Endothelial cell of umbilical vein (primary cell): ENCODE results near the gene ZNF423. TPM values are rescaled to one million over a fixed set of nuclear protein-coding genes. Genes with fewer than 3 reads are reported as not detected.

Experiments used
- BruUV-seq: library from RNA; stranded (reverse); fragments of 400-500 nt; replicated peaks from 2 replicates; lab custom pipeline; 2021; lab: Mats Ljungman, UMichigan
- CTCF ChIA-PET: fragments of 300-600, 350-600 bp; sonication (Branson Sonifier 250); formaldehyde crosslinking; loops from one replicate; lab custom pipeline; 2021; ENCODE audit warnings: antibody characterized with exemption, inconsistent platforms; lab: Charles Lee
- POLR2A ChIA-PET: fragments of 300-600, 350-600 bp; sonication (Branson Sonifier 250); formaldehyde crosslinking; loops from one replicate; lab custom pipeline; 2021; ENCODE audit warnings: antibody characterized with exemption, inconsistent platforms; lab: Charles Lee
- DNase-seq: peaks from one replicate; pipeline ENCODE4 v3.0.0-alpha.2; 2011; ENCODE audit warnings: low read depth, low spot score
- FAIRE-seq: peaks from 2 replicates; lab custom pipeline; 2011; peaks lifted over from hg19 to GRCh38; lab: Jason Lieb, UNC
- H2AFZ ChIP-seq: 2 replicates; pipeline ENCODE4 v1.6.0; 2012; ENCODE audit warnings: low read depth, low read length, control low read depth, inconsistent platforms
- H3K27ac ChIP-seq: 2 replicates; pipeline ENCODE4 v1.5.1; 2011; ENCODE audit warnings: low read depth, mild to moderate bottlenecking, control low read depth, low read length, moderate library complexity; ENCODE audit not compliant: insufficient read depth
- H3K27me3 ChIP-seq, 2 experiments: 2 replicates each; pipeline versions ENCODE4 v1.6.0 to v1.6.1; 2011; ENCODE audit warnings: low read length in 2 of 2, mixed read lengths in 1 of 2; ENCODE audit not compliant: control insufficient read depth in 2 of 2, insufficient read depth in 2 of 2
- H3K36me3 ChIP-seq, 2 experiments: 2 replicates in 1 of 2; 3 replicates in 1 of 2; pipeline ENCODE4 v1.5.1; 2011; ENCODE audit warnings: low read length in 2 of 2, mild to moderate bottlenecking in 1 of 2, moderate library complexity in 1 of 2; ENCODE audit not compliant: control insufficient read depth in 2 of 2, insufficient read depth in 2 of 2; ENCODE audit errors: extremely low read depth in 1 of 2
- H3K4me1 ChIP-seq: 3 replicates; pipeline ENCODE4 v1.5.1; 2011; ENCODE audit warnings: mild to moderate bottlenecking, low read length; ENCODE audit not compliant: control insufficient read depth, insufficient read depth; ENCODE audit errors: extremely low read depth
- H3K4me2 ChIP-seq: 2 replicates; pipeline ENCODE4 v1.6.1; 2011; ENCODE audit warnings: low read length, control low read depth, mixed read lengths; ENCODE audit not compliant: insufficient read depth
- H3K4me3 ChIP-seq, 3 experiments: fragments of 200-600 bp in 1 of 3; sonication (generic), shearing (Covaris generic) in 1 of 3; replicated peaks in 1 of 3; 2 replicates each; pipeline ENCODE4 v1.5.1; 2011 to 2016; ENCODE audit warnings: control low read depth in 3 of 3, low read length in 3 of 3, mild to moderate bottlenecking in 2 of 3, inconsistent platforms in 1 of 3, low read depth in 1 of 3, moderate library complexity in 1 of 3; ENCODE audit not compliant: insufficient read depth in 1 of 3
- H3K79me2 ChIP-seq: 2 replicates; pipeline ENCODE4 v1.6.0; 2012; ENCODE audit warnings: low read length, inconsistent platforms; ENCODE audit not compliant: control insufficient read depth, insufficient read depth
- H3K9ac ChIP-seq: replicated peaks from 2 replicates; pipeline ENCODE3; 2011; ENCODE audit warnings: low read length, control low read depth; ENCODE audit not compliant: insufficient read depth; ENCODE audit errors: extremely low read depth
- H3K9me1 ChIP-seq: replicated peaks from 3 replicates; pipeline ENCODE4 v1.6.0; 2011; ENCODE audit warnings: mild to moderate bottlenecking, low read length; ENCODE audit not compliant: control insufficient read depth, insufficient read depth; ENCODE audit errors: extremely low read depth
- H3K9me3 ChIP-seq: replicated peaks from 2 replicates; pipeline ENCODE4 v1.5.1; 2012; ENCODE audit warnings: low read length, inconsistent platforms; ENCODE audit not compliant: control insufficient read depth, insufficient read depth
- H4K20me1 ChIP-seq: replicated peaks from 2 replicates; pipeline ENCODE3; 2011; ENCODE audit warnings: mild to moderate bottlenecking, low read length; ENCODE audit not compliant: control insufficient read depth, insufficient read depth; ENCODE audit errors: extremely low read depth
- EZH2 ChIP-seq: IDR thresholded peaks from 2 replicates; pipeline ENCODE4 v1.6.1; 2012; ENCODE audit warnings: borderline replicate concordance, low read depth, mild to moderate bottlenecking, moderate library complexity, low read length, inconsistent platforms; ENCODE audit not compliant: severe bottlenecking
- FOS ChIP-seq: IDR thresholded peaks from 2 replicates; pipeline ENCODE4 v1.6.1; 2011; ENCODE audit warnings: mild to moderate bottlenecking, low read length, moderate library complexity, borderline replicate concordance; ENCODE audit not compliant: insufficient read depth
- GATA2 ChIP-seq: IDR thresholded peaks from 2 replicates; pipeline ENCODE4 v1.7.0; 2011; ENCODE audit warnings: low read depth, mild to moderate bottlenecking, moderate library complexity, mixed read lengths, low read length; ENCODE audit not compliant: insufficient read length, insufficient read depth
- JUN ChIP-seq: IDR thresholded peaks from 2 replicates; pipeline ENCODE4 v1.6.1; 2011; ENCODE audit warnings: borderline replicate concordance, low read depth; ENCODE audit not compliant: insufficient read length, insufficient read depth
- MYC ChIP-seq: IDR thresholded peaks from one replicate; pipeline ENCODE4 v1.6.1; 2011; ENCODE audit warnings: mild to moderate bottlenecking, low read depth, low read length
- POLR2A ChIP-seq: IDR thresholded peaks from 2 replicates; pipeline ENCODE4 v1.6.1; 2012; ENCODE audit warnings: low read depth, mild to moderate bottlenecking, control low read depth, low read length
- POLR2AphosphoS5 ChIP-seq: IDR thresholded peaks from 2 replicates; pipeline ENCODE4 v1.6.1; 2012; ENCODE audit warnings: low read depth, mild to moderate bottlenecking, control low read depth, low read length, moderate library complexity; ENCODE audit not compliant: insufficient read depth
- dilution Hi-C: fragments of 300-500 bp; cut with MboI; formaldehyde crosslinking; loops from one replicate; pipeline ENCODE4 v1.15.0; 2019; ENCODE audit warnings: low sequenced_read_pairs; ENCODE audit not compliant: extremely low pct_ligation_motif_present
- intact Hi-C: fragments of 100-400 bp; cut with micrococcal nuclease; formaldehyde crosslinking; loops from one replicate; pipeline ENCODE4 v1.10.0; 2022
- polyA plus RNA-seq, 4 experiments: library from polyadenylated mRNA; depleted of rRNA in 3 of 4; stranded (reverse) in 3 of 4; unstranded in 1 of 4; fragments of >200 nt; gene quantifications; 2 replicates each; pipeline versions ENCODE4 v1.2.1 to v1.2.3, GENCODE V29; 2011 to 2012; ENCODE audit warnings: missing spikeins in 1 of 4
- total RNA-seq: library from RNA; stranded (reverse); gene quantifications from 2 replicates; pipeline ENCODE4 v1.2.3, GENCODE V29; 2021
- TF ChIP-seq, protein P1 (sequence below), 2 donors: IDR thresholded peaks; 1 replicate in 1 of 2; 2 replicates in 1 of 2; pipeline ENCODE4 v1.5.1; 2011; ENCODE audit warnings: low read length in 2 of 2, mild to moderate bottlenecking in 2 of 2, moderate library complexity in 2 of 2, control low read depth in 1 of 2, inconsistent platforms in 1 of 2, low read depth in 1 of 2; ENCODE audit not compliant: insufficient read depth in 1 of 2; ENCODE audit errors: extremely low read depth in 1 of 2
- TF ChIP-seq, protein P2 (sequence below): IDR thresholded peaks from 2 replicates; pipeline ENCODE4 v1.6.1; 2011; ENCODE audit not compliant: insufficient read depth, insufficient read length

ZNF423 gene
- total and polyA plus RNA-seq, 2 donors (not counting 3 experiments of a cell fraction or from before 2014, with no cell fraction given): 2.2 to 8.1 TPM

GRCh38 chr16:49458243-49458642 lies 397.7 kb downstream of the ZNF423 start:
- Histone ChIP-seq H3K79me2 (no peaks in the 10 kb centered on the region), H3K9me3 (no peaks in the 10 kb centered on the region), H3K4me2 (no peak overlapping the region), H3K27ac (no peak overlapping the region), H3K27me3 (no peaks in the 10 kb centered on the region), H3K4me1 (no peaks in the 10 kb centered on the region), H2AFZ (no peak overlapping the region), H3K36me3 (no peaks in the 10 kb centered on the region), H3K4me3 (no peak overlapping the region), H3K9ac (no peak overlapping the region), H3K9me1 (no peaks in the 10 kb centered on the region), H4K20me1 (no peaks in the 10 kb centered on the region)
- dilution Hi-C loops (no loop called here), intact Hi-C loops (no loop called here)
- no peak for DNase-seq
- ChIA-PET POLR2A (no interaction called here), CTCF (no interaction called here)
- TF ChIP-seq, protein P1, sequence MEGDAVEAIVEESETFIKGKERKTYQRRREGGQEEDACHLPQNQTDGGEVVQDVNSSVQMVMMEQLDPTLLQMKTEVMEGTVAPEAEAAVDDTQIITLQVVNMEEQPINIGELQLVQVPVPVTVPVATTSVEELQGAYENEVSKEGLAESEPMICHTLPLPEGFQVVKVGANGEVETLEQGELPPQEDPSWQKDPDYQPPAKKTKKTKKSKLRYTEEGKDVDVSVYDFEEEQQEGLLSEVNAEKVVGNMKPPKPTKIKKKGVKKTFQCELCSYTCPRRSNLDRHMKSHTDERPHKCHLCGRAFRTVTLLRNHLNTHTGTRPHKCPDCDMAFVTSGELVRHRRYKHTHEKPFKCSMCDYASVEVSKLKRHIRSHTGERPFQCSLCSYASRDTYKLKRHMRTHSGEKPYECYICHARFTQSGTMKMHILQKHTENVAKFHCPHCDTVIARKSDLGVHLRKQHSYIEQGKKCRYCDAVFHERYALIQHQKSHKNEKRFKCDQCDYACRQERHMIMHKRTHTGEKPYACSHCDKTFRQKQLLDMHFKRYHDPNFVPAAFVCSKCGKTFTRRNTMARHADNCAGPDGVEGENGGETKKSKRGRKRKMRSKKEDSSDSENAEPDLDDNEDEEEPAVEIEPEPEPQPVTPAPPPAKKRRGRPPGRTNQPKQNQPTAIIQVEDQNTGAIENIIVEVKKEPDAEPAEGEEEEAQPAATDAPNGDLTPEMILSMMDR (IDR thresholded peaks at IDR 0.05; ENCODE audit: extremely low read depth in 1 of 2, insufficient read depth in 1 of 2, low read depth in 1 of 2, low read length in 2 of 2): no peak
- TF ChIP-seq FOS (no peak), EZH2 (no peak), MYC (no peak), POLR2A (no peak), POLR2AphosphoS5 (no peak), JUN (no peak), GATA2 (no peak)
- TF ChIP-seq, protein P2, sequence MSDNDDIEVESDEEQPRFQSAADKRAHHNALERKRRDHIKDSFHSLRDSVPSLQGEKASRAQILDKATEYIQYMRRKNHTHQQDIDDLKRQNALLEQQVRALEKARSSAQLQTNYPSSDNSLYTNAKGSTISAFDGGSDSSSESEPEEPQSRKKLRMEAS: no peak
- no TSS peak for BruUV-seq
- FAIRE-seq: no peak
